ENCODE results near the gene RAD23B.
A peak's percentile ranks its signal among the peaks of the same experiment; 100 is the strongest.

The RAD23B gene

GRCh38 chr9:107243742-107244141 lies 39.3 kb upstream of the RAD23B start:
- Histone ChIP-seq H3K4me3 (no peak overlapping the region), H3K27ac (no peak overlapping the region)
- no peak for DNase-seq (ENCODE audit: low spot score)
- no peak for TF ChIP-seq CTCF (IDR thresholded peaks at IDR 0.05)

GRCh38 chr9:107246259-107247254 lies 36.5 kb upstream of the RAD23B start:
- DNase-seq (ENCODE audit: low spot score) = no peak
- H3K27ac ChIP-seq = no peak overlapping the region
- TF ChIP-seq CTCF (IDR thresholded peaks at IDR 0.05) = no peak
- no peak overlapping the region for H3K4me3 ChIP-seq

GRCh38 chr9:107248714-107249113 lies 34.4 kb upstream of the RAD23B start:
- no peak overlapping the region for H3K4me3 ChIP-seq
- H3K27ac ChIP-seq = no peak overlapping the region
- TF ChIP-seq CTCF (IDR thresholded peaks at IDR 0.05) = no peak
- DNase-seq (ENCODE audit: low spot score) = no peak

- no peak for DNase-seq (ENCODE audit: low spot score)
Measured at GRCh38 chr9:107249131-107249533, 33.9 kb upstream of the RAD23B start.

GRCh38 chr9:107249665-107250285 lies 33.3 kb upstream of the RAD23B start:
- DNase-seq (ENCODE audit: low spot score) = no peak
- Histone ChIP-seq H3K27ac (no peak overlapping the region), H3K4me3 (no peak overlapping the region)
- TF ChIP-seq CTCF (IDR thresholded peaks at IDR 0.05) = no peak

More at GRCh38 chr9:107249131-107249533, 33.9 kb upstream of the RAD23B start:
- Histone ChIP-seq H3K27ac (no peak overlapping the region), H3K4me3 (no peak overlapping the region)
- TF ChIP-seq CTCF (IDR thresholded peaks at IDR 0.05) = no peak

GRCh38 chr9:107251756-107252322 lies 31.2 kb upstream of the RAD23B start:
- Histone ChIP-seq H3K4me3 (no peak overlapping the region), H3K27ac (peak overlapping the region in 1 of 2 donors; percentile 70)
- no peak for DNase-seq (ENCODE audit: low spot score)
- no peak for TF ChIP-seq CTCF (IDR thresholded peaks at IDR 0.05)
